ENCODE measurements around the gene ASCC3.
"Not testable (repeated sequence)": the region's sequence is repeated elsewhere in the genome, so short reads cannot be mapped to it uniquely, and the experiment has no call there.

The ASCC3 gene

GRCh38 chr6:100891079-100891478 lies 9.9 kb upstream of the ASCC3 start:
- Histone ChIP-seq H3K27ac (no peak overlapping the region), H3K4me3 (no peak overlapping the region)

- H3K4me3 ChIP-seq, H3K27ac ChIP-seq: not testable (repeated sequence)
These were observed 9.5 kb upstream of the ASCC3 start for GRCh38 chr6:100890646-100891045.

DNA sequence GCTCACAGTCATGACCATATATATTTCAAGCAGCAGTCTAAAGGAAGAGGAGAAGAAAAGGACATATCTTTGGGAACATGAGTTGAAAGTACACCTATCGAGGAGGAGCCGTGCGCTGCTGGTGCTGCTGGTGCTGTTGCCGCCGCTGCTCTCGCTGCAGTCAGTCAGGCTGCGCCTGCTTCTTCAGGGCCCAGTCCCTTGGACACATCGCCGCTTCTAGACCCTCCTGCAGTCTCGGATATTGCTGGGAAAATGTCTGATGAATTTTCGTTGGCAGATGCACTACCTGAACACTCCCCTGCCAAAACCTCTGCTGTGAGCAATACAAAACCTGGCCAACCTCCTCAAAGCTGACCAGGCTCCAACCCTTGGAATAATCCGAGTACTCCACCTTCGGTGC lies 8.2 kb upstream of the ASCC3 start:
- Histone ChIP-seq H3K4me3 (no peak overlapping the region), H3K27ac (no peak overlapping the region)

DNA sequence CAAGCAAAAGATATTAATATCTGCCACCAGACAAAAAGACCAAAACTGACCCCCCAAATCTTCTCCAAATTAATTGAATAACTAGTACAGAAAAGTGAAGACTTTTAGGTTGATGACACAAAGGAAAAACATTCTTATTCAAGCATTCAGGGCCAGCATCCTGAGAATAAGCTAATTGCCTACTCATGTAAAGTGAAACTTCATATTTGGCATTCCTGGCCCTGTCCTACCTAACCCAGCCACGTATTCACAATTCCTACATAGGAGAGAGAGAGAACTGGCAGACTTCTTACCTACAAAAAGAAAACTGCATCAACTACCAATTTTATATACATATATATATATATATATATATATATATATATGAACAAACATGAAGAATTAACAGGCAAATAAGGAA lies 4.9 kb upstream of the ASCC3 start:
- H3K27ac ChIP-seq, result no peak overlapping the region

DNA sequence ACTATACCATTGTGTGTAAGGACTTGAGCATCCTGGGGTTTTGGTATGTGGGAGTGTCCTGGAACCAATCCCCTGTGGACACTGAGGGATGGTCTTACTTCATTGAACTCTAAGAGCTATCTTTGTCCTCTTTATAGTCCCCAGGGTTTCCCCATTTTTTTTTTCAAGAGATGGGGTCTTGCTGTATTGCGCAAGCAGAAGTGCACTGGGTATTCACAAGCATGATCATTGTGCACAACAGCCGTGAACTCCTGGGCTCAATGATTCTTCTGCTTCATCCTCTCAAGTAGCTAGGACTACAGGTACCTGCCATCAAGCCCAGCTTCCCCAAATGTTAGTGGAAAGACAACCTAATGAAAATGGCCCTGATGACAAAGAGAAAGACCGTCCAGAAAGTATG lies 2.2 kb upstream of the ASCC3 start:
- Histone ChIP-seq H3K4me3 (no peak overlapping the region), H3K27ac (no peak overlapping the region)

More for the DNA sequence above, 4.9 kb upstream of the ASCC3 start:
- no peak overlapping the region for H3K4me3 ChIP-seq

DNA sequence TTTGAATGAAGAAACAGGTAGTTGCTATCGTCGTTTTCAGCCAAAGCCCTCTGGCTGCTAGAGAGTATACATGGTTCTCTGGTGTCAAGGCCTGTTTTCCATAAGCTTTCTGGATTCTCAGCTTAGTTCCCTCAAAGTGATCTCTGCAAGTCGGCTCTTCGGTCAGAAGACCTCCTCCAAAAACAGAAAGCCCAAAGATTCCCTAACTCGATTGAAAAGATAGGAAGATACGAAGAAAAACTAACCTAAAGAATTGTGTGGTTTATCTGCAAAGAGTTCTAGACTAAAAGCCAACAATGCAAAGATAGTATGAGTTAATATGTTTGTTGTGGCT lies 545 bp upstream of the ASCC3 start:
- Histone ChIP-seq H3K4me3 (peak overlapping the region; percentile 52 to 90 (median 79)), H3K27ac (peak overlapping the region in 20 of 21 experiments; percentile 77 to 96 (median 90))

DNA sequence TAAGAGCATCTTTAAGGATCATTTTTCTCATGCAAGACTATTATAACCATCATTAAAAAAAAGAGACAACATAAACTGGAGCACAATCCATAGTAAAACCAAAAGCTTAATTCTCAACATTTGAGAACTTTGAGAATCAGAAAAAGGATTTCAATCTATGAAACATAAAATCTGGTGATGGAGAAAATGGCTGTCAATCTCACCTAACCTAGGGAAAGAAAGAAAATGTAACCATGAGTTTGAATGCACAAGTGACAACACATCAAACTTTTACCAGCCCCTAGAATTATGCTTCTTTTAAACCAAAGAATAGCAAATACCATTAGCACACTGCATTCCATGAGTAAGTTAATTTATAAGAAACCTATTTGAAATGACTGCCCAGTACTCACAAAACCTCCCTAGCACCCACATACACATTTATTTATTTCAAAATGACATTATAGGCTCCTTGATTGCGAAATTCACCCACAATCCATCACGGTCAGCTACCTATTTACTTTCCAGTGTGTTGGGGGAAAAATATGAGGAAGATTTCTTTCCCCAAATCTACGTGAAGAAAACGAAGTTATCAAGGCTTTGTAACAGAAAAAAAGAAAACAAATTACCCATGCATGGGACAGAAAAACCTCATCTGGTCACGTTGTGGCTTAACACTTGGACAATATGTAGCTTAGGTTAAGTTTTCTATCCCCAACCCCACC lies 828 bp downstream of the ASCC3 start:
- H3K27ac ChIP-seq, result peak overlapping the region; percentile 66 to 96 (median 89)
- peak overlapping the region; percentile 52 to 90 (median 79) for H3K4me3 ChIP-seq

GRCh38 chr6:100879317-100879716 lies 1.8 kb downstream of the ASCC3 start:
- Histone ChIP-seq H3K4me3 (no peak overlapping the region), H3K27ac (no peak overlapping the region)

DNA sequence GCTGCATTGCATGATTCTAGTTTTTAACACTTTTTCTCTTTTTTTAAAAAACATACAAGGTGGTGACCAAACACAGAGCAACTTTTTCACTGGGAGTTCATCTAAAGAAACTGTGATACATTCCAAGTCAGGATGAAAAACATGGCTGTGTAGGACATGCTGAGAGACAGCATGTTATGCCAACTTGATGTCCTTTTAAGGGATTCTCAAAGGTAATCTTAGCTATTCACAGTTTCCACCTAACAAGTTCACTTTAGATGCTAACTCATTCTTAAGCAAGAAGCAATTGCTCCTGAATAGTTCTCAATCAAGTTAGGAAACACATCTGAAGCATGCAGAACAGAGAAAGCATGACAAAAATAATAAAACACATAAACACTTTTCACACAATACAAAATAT lies 3.3 kb downstream of the ASCC3 start:
- Histone ChIP-seq H3K27ac (no peak overlapping the region), H3K4me3 (no peak overlapping the region)

DNA sequence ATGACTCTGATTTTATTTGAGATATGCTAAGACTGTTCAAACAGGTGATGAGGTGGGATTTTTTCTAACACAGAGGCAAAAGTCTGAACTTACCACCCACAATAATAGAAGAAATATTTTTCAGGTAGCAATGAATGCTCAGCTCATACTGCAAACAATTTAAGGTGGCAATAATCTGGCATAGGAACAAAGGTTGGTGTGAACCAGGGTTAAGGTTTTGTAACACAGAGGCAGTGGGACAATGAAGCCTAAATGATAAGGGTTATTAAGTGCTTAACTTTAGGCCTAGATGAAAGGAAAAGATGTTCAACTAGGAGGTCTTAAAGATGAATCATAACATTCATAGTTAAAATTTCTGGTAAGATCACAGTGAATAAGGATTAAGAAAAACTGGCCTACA lies 4.9 kb downstream of the ASCC3 start:
- no peak overlapping the region for H3K27ac ChIP-seq

DNA sequence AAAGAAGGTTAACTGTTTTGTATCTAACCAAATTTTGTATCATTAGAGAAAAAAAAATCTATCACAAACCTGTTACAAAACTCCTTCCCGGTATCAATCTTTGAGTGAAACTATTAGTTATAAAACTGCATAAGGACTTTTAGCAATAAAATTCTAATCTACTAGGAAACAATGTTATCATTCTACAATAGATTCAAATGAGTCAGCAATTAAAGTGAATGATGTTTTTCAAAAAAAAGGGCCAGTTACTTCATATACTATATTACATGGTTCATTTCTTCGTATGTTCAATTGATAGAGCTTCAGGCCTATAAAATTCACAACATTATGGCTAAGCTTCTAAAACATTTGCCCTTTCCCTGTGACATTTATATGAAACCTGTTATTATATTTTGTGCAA lies 15.6 kb downstream of the ASCC3 start:
- H3K4me3 ChIP-seq, result no peak overlapping the region
- H3K27ac ChIP-seq, result no peak overlapping the region

More for the DNA sequence above, 4.9 kb downstream of the ASCC3 start:
- no peak overlapping the region for H3K4me3 ChIP-seq

GRCh38 chr6:100862063-100862462 lies 19.1 kb downstream of the ASCC3 start:
- Histone ChIP-seq H3K4me3 (no peak overlapping the region), H3K27ac (no peak overlapping the region)

DNA sequence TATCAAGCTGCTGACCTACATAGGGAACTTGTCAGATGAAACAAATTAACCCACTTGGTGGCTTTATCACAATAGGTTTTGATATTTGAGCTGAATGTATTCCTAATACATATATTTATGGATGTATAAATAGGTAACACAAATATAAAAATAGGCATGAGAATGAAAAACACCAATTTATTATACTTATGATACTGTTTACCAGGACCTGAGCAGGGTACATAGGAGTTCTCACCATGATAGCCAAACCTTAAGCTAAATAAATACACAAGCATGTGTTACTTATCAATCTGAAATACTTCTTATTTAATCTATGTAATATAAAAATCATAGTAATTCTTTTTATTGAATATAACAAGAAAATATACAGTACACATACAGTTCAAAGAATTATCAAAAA lies 25.0 kb downstream of the ASCC3 start:
- no peak overlapping the region for H3K4me3 ChIP-seq
- no peak overlapping the region for H3K27ac ChIP-seq

GRCh38 chr6:100851819-100852218 lies 29.3 kb downstream of the ASCC3 start:
- Histone ChIP-seq H3K4me3 (no peak overlapping the region), H3K27ac (no peak overlapping the region)

GRCh38 chr6:100850174-100850573 lies 31.0 kb downstream of the ASCC3 start:
- H3K4me3 ChIP-seq, result no peak overlapping the region
- H3K27ac ChIP-seq, result no peak overlapping the region

- no peak overlapping the region for H3K4me3 ChIP-seq
These were observed 34.9 kb downstream of the ASCC3 start for GRCh38 chr6:100846276-100846675.

DNA sequence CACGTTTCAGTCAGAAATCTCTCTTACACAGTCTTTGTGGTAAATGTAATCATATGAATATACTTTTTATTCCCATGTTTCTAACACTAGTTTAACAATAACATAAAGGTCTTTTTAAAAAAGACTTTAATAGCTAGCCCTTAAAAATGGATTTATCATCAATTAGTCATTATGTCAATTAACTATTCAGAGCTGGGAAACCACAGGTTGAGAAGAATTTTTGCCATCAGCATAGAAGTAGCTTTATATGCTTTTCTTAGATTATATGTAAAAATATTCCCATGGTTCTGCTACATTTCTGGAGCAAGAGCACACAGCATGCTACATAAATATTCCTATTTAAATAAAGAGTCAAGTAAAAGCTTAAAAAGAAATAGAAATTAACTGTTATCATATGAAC lies 35.5 kb downstream of the ASCC3 start:
- H3K4me3 ChIP-seq, result no peak overlapping the region
- H3K27ac ChIP-seq, result no peak overlapping the region

More at GRCh38 chr6:100846276-100846675, 34.9 kb downstream of the ASCC3 start:
- no peak overlapping the region for H3K27ac ChIP-seq

GRCh38 chr6:100839419-100839818 lies 41.7 kb downstream of the ASCC3 start:
- H3K27ac ChIP-seq, result no peak overlapping the region

GRCh38 chr6:100838011-100838410 lies 43.1 kb downstream of the ASCC3 start:
- Histone ChIP-seq H3K4me3 (no peak overlapping the region), H3K27ac (no peak overlapping the region)

More at GRCh38 chr6:100839419-100839818, 41.7 kb downstream of the ASCC3 start:
- H3K4me3 ChIP-seq, result no peak overlapping the region

- Histone ChIP-seq H3K27ac (no peak overlapping the region), H3K4me3 (no peak overlapping the region)
These were observed 47.1 kb downstream of the ASCC3 start for GRCh38 chr6:100833972-100834574.

DNA sequence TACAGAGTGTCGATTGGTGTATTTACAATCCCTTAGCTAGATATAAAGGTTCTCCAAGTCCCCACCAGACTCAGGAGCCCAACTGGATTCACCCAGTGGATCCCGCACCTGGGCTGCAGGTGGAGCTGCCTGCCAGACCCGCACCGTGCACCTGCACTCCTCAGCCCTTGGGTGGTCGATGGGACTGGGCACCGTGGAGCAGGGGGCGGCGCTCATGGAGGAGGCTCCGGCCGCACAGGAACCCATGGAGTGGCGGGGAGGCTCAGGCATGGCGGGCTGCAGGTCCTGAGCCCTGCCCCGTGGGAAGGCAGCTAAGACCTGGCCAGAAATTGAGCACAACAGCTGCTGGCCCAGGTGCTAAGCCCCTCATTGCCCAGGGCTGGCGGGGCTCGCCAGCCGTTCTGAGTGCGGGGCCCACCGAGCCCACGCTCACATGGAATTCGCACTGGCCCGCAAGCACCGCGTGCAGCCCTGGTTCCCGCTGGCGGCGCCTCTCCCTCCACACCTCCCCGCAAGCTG lies 52.0 kb downstream of the ASCC3 start:
- not testable (repeated sequence) for H3K4me3 ChIP-seq

More for the DNA sequence above, 52.0 kb downstream of the ASCC3 start:
- H3K27ac ChIP-seq, result not testable (repeated sequence)

Data from skin epidermis (tissue), 12 donors.